HG03139 (cell line): ENCODE data around the gene CERS4.
"Not testable (repeated sequence)": the region's sequence is repeated elsewhere in the genome, so short reads cannot be mapped to it uniquely, and the experiment has no call there.

ENCODE experiments used
- ATAC-seq: cut with Tn5 transposase; IDR thresholded peaks from one replicate; pipeline ENCODE4 v1.9.1; 2021; ENCODE audit not compliant: unreplicated experiment

Gene CERS4

DNA sequence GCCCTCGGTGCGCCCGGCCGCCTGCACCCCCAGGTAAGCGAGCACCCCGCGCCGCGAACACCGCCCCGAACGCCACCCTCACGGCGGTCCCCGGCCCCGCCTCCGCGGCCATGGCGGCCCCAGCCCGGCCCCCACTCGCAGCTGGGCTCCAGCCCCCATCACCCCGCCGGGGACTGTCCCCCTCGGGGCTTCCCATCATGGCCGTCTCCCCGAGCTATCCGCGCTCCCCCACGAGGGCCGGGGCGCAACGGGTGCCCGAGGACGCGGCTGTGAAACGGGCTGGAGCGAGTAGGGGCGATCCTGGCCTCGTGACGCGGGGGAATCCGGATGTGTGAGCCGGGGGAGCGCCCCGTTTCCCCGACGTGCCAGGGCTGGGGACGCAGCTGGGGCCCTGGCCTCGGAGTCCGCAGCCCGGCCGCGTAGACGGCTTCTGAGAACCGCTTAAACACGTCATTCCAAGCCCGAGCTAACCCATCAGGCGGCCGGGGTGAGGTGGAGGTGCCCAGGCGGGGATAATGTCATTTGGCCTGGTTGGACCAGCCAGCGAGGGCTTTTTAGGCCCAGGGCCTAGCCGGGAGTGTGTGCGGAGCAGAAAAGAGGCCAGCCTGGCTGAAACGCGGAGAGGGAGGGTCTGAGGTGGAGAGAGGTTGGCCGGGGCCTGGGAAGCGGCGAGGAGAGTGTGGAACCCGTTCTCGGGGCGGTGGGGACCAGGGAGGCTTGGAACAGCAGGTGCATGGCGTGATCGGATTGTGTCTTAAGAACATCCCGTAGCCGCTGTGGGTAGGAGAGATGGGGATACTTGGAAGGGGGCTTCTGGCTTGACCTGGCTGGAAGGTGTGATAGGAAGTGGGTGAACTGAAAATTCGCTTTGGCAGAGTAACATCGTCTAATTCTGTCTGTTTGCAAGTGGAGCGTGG is 550 bp downstream of the CERS4 start:
- ATAC-seq, result peak; percentile 63

DNA sequence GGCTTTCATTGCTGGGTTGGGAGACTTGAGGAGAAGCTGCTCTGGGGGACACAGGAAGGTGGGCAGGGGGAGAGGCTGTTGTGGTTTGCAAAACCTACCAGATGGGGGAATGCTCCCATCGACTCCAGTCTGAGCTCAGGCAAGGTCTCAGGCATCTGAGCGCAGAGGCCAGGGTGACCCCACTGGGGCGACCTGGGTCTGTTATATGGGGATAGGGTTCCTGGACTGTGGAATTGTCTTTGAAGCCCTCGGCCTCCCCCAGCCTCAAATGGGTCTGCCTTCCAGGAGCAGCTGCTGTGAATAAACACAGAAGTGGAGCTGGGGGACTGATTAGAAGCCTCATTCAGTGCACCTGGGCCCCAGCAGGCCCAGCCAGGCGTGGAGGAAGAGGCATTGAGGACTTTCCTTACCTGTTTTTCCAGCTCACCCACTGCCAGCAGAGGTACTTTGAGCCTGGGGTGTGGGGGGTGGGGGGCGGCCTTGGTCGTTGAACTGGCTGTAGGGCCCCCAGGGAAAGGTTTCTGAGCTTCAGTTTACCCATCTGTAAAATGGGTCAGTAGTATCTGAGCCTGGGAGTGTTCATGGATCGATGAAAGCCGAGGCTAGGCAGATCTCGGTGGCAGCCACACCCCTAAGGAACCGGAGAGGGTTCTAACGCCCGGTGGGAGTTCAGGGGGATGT is 1.4 kb downstream of the CERS4 start:
- ATAC-seq, result no peak

DNA sequence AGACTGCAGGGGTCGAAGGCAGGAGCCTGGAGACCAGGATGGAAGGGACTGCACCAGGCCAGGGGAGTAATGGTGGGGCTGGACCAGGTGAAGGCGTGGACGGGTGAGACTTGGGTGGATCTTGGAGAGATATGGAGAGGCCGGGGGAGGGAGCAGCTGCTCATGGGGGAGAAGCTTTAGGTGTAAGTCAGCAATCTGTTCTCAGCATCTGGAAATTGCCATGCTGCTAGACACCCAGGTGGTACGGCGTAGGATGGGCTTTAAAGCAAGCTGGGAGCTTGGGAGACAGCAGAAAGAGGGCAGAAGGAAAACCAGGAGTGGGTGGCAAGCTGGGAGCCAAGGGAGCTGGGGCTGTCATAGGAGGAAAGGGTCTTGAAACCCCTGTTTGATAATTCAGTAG is 3.0 kb downstream of the CERS4 start:
- ATAC-seq, result no peak

DNA sequence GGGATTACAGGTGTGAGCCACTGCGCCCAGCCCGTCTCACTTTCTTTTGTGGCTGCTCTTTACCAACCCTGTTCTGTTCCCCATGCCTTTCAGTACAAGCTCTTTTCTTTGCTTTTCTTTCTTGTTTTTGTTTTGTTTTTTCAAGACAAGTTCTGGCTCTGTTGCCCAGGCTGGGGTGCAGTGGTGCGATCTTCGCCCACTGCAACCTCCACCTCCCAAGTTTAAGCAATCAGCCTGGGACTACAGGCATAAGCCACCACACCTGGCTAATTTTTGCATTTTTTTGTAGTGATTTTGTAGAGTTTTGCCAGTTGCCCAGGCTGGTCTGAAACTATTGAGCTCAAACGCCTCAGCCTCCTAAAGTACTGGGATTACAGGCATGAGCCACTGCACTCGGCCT is 3.7 kb downstream of the CERS4 start:
- ATAC-seq, result no peak

DNA sequence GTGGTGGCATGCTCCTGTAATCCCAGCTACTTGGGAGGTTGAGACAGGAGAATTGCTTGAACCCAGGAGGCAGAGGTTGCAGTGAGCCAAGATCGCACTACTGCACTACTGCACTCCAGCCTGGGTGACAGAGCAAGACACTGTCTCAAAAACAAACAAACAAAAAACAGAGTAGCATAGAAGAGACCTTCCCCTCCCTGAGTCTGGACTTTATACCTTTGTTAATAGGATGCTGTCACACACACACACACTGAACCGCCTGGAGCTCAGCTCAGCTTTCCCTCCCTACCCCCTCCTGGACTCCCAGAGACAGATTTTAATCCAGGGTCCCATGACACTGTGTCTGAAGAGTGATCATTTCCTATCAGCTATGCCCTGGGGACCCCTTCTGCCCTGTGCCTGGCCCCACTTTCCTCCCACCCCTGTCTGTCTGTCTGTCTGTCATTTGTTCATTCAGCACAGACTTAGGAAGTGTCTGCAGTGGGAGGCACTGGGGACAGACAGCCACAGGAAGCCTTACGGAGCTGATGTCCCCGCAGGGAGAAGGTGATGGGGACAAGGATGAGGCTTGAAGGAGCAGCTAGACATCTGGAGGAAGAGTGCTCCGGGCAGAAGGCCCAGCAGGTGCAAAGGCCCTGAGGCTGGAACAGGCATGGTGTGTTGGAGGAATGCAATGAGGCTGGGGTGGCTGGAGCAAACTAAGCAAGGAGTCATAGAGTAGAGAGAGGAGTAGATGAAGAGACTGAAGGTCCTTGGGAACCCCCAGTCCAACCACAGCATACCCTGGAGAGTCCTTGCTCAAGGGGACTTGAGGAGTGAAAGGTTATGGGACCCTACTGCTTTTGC is 4.9 kb downstream of the CERS4 start:
- ATAC-seq, result no peak

DNA sequence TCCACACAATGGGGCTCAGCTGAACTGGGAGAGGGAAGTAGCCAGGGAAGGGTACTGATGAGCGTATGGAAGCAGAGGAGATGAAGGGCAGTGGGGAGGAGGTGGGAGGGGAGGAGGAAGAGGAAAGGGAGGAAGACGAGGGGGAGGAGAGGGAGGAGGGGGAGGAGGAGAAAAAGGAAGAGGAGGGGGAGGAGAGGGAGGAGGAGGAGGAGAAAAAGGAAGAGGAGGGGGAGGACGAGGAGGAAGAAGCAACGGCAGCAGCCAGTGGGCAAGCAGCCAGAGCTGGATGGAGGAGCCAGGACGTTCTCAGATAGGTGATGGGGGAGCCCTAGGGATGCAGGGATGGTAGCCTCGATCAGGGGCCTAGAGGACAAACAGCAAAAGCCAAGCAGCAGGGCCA is 5.6 kb downstream of the CERS4 start:
- ATAC-seq, result no peak

DNA sequence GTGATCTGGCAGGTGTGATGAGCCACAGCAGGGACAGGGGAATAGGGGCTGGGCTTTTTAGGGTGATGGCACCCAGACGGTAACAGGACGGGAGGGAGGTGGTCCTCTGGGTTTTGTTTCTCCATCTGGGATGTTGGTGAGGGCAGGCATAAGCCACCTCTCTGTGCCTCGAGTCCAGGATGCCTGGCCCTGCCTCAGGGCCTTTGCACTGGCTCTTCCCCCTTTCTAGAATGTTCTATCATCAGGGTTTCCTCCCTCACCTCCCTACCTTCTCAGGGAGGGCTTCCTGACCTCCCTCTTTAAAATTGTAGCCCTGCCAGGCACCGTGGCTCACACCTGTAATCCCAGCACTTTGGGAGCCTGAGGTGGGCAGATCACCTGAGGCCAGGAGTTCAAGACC is 6.6 kb downstream of the CERS4 start:
- ATAC-seq, result no peak

DNA sequence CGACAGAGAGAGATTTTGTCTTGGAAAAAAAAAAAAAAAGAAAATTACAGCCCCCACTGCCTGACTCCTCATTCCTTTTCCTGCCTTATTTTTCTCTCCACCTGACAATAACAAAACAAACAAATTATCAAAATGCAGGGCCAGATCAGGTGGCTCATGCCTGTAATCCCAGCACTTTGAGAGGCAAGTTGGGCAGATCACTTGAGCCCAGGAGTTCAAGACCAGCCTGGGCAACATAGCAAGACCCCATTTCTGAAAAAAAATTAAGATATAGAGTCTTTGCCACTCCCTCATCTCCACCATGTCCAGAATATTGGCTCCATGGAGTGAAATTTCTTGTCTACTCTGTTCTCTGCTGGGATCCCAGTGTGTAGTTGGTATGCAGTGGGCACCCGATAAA is 7.2 kb downstream of the CERS4 start:
- ATAC-seq, result no peak

DNA sequence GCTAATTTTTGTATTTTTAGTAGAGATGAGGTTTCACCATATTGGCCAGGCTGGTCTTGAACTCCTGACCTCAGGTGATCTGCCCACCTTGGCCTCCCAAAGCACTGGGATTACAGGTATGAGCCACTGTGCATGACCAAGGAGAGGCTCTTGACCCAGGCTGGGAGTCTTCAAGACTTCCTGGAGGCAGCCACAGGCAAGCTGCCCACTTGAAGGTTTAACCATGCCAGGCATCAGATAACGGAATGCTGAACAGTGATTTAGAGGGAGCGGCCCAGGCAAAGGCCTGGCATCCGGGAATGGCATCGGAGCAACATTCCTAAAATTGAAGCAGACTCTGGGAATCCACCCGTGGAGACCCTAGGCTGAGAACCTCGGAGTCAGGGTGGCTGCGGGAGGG is 9.0 kb downstream of the CERS4 start:
- ATAC-seq, result not testable (repeated sequence)

DNA sequence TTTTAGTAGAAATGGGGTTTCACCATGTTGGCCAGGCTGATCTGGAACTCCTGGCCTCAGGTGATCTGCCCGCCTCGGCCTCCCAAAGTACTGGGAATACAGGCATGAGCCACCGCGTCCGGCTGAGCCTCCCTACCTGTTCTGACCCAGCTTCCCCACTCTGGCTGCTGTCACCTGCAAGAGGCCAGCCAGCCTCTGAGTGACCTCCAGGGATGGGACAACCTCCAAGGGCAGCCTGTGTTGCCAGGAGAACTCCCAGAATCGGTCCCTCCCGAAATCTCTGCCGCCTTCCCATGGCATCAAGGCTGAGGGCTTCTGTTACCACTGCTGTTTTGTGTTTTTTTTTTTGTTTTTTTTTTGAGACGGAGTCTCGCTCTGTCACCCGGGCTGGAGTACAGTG is 11.3 kb downstream of the CERS4 start:
- ATAC-seq, result no peak

DNA sequence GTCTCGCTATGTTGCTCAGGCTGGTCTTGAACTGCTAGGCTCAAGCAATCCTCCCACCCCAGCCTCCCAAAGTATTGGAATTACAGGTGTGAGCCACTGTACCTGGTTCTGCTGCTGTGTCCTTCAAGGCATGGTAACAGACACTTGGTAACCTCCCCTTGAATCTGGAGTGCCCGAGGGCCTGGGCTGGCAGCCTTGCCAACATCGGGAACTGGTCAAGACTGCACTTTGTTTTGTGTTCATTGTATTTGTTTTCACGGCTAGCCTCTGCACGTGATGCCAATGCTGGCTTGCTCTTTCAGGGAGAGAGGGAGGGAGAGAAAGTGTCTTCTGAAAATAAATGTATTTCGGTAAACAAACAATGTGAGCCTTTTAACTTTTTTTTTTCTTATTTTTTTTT is 12.0 kb downstream of the CERS4 start:
- no peak for ATAC-seq

DNA sequence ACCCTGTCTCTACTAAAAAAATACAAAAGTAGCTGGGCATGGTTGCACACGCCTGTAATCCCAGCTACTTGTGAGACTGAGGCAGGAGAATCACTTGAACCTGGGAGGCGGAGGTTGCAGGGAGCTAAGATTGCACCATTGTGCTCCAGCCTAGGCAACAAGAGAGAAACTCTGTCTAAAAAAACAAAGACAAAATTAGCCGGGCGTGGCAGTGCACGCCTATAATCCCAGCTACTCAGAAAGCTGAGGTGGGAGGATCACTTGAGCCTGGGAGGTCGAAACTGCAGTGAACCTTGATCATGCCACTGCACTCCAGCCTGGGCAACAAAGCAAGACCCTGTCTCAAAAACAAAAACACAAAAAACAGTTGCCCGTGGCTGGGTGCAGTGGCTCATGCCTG is 14.3 kb downstream of the CERS4 start:
- ATAC-seq, result not testable (repeated sequence)

DNA sequence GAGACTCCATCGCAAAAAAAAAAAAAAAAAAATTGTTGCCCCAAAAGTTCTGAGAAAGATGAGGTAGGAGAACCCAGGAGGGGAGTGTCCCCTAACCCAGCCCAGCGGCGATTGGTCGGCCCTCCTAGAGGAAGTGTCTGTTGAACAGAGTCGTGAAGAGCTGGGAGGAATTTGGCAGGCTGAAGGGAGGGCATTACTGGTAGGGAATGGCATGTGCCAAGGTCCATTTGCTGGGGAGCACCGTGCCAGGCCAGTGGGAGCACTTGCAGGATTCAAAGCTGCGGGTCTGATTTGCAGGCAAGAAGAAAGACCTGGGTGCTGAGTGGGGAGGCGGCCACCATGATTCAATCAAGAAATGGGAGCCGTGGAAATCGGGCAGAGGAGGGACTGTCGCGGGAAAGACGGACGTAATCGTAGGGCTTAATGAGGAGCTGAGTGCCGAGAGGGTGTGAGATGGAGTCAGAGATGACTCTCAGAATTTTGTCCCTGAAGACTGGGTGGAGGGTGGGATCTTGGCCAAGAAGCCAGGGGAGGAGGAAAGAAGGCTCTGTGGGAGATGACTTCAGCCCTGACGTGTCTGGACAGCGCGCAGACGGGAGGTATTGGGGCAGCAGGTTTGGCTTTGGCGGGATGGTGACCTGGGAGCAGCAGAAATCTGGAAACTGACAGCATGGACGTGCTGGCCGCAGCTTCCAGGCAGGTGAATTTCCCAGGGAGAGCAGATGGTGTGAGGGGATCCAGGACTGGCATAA is 15.4 kb downstream of the CERS4 start:
- ATAC-seq, result no peak

DNA sequence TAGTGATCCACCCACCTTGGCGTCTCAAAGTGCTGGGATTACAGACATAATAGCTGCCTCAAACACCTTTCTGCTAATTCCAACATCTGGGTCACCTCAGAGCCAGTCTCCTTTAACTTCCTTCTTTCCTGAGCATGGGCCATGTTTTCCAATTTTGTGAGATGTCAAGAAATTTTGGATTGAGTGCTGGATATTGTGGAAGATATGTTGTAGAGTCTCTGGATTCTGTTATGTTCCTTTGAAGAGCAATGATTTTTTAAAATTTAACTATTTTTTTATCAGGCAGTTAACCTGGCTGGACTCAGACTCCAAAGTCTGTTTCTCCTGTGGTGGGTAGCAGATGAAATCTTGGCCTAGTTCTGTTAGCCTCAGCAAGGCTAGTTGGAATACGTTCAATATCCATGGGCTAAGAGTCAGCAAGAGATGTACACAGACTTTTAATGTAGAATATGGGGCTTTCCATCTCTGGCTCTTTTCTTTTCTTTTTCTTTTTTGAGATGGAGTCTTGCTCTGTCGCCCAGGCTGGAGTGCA is 22.0 kb downstream of the CERS4 start:
- no peak for ATAC-seq

DNA sequence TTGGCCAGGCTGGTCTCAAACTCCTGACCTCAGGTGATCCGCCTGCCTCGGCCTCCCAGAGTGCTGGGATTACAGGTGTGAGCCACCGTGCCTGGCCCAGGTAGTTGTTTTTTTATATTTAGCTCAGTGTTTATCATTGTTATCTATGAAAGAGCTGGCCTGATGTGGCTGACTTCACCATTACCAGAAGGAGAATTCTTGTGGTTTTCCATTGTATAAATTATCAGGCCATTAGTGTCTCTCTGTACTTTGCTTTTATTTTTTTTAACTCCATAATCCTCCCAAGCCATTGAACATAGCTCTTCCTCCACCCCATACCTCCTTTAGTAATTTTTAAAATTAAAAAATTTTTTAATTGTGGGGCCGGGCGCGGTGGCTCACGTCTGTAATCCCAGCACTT is 24.2 kb downstream of the CERS4 start:
- no peak for ATAC-seq

DNA sequence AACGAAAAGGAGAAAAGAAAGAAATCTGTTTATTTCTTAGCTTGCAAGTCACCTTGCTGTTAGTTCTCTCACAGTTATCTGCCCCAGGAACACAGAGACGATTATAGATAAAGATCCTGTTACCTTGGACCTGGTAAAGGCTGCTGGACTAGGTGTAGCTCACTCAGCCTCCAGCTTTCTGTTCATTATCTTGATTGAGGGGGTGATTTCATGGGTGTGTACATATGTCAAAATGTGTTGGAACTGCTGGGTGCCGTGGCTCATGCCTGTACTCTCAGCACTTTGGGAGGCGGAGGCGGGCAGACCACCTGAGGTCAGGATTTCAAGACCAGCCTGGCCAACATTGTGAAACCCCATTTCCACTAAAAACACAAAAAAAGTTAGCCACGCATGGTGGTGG is 27.9 kb downstream of the CERS4 start:
- no peak for ATAC-seq

DNA sequence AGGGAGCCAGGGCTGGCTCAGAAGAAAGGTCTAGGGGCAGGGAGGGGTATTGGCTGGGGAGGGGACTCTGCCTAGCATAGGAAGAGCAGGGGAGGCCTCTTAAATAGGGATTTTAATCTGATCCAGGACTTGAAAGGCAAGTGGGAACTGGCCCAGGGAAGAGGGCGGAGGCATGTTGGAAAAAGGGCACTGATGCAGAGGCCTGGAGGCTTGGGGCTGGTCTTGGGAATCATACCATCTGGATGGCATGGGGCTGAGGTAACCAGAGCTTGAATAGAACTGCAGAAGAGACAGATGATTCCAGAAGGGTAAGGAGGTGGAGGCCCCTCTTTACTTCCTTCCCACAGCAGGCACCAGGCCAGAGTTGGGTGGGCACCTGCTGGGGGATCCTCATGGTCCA is 29.1 kb downstream of the CERS4 start:
- ATAC-seq, result no peak

DNA sequence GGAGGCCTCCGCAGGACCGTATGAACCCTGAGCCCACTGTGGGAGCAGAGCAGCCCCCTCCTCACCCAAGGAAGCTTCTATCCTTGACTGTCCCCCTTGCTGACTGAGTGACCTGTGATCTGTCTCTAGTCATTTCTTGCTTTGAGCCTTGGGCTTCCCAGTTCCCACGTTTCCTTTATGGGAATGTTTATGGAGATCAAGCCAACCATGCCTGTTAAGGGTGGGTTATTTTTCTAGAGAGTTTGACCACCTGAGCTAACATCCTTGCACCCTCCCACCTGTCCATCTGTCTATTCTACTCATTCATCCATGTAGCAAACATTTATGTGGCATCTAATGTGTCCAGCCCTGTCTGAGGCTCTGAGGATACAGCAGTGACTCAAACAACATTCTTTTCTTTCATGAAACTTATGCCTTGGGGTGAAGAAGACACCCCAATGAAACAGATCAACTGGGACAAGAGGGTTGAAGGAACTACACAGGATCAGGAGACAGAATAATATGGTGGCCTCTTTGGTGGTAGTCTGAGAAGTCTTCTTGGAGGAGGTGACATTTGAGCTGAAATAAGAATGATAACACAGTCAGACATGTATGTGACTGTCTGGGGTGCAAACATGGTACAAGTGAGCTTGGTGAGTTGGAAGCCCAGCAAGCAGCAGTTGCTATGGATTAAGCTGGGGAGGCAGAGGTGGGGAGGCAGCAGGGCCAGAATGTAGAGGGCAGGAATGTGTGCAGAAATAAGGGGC is 30.5 kb downstream of the CERS4 start:
- no peak for ATAC-seq

DNA sequence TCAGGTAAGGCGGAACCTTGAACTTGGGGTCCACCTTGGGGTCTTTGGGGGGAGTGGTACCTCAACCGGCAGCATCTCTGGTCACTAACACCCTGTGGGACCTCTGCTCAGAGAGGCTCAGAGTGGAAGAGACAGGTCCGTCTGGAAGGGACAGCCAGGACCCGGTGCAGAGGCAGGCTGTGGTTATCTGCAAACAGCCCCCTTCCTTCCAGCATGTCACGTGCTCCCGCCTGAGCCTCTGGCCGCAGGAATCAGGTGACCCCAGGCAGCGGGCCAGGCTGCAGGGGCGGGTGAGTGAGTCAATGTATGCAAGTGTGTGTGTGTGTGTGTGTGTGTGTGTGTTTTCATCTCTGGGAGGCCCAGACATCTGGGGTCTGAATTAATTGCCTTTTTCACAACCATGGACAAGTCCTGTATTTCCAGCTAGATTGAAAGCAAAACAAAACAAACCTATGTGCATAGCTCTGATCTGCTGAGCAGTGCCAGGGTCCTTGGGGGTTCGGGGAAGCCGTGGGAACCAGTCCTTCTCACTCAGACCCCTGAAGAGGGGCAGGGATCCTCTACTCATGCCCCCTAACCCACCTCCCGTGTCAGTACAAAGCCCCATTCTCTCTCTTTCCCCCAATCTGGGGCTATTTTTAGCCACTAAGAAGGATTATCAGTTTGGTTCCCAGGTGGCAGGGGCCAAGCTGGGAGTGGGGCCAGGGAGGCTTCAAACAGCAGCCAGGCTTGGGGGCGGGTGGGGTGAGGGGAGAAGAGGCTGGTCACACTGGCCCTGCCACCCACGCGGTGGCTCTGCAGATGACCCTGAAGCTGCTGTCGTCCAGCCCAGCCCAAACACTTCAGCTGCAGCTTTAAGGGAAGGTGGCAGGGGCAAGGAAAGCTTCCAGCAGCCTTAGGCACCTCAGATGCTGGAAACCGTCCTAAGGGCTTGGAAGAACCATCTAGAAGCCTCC is 31.4 kb downstream of the CERS4 start:
- peak; percentile 77 for ATAC-seq
